Measurements from ENCODE around the gene FABP6. TPM values are rescaled to one million over a fixed set of nuclear protein-coding genes. Genes with fewer than 3 reads are reported as not detected.
A peak's percentile ranks its signal among the peaks of the same experiment; 100 is the strongest.

FABP6 gene
- total RNA-seq, 1 donor from 2014 or later = 6.2 TPM

DNA sequence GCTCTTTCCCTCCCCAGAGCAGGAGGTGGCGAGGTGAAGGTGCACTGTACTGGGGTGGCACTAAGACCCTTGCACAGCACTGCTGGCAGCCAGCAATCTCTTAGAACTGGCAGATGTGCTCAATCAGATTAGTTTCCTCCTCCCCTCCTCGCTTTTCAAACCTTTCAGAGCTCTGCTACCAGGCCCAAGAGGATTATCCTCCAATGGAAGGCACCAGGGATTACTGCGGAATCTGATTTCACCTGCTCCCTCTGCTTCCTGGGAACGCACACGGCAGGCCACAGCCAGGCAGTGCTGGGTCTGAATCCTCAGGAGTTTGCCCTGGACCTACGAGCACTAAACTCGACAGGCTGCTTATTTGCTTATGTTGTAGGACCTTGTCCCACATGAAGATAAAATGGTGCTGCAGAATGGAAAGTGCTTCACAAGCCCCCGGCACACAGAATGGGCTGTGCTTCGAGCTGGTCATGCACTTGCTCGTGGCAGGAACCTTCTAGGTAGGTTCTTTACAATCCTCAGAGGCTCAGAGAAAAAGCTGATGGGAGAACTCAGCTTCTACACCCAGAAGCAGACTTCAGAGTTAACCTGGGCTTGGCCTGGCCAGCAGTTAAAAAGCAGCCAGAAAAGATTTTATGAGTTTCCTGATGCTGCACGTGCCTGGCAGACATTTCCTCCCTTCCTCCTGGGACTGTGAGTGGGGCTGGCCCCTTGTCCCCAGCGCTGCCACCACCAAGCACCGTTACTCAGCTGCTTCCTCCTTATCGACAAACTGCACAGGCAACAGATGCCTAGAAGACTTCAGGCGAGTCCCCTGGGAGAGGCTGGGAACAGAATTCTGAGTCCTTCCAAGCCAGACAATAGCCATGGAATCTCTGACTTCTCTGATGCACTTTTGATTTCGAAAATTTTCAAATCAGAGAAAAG lies 33.1 kb downstream of the FABP6 start:
- no peak for DNase-seq (ENCODE audit: low spot score)

- DNase-seq (ENCODE audit: low spot score) = no peak
Measured at GRCh38 chr5:160263326-160263855, 34.1 kb downstream of the FABP6 start.

DNA sequence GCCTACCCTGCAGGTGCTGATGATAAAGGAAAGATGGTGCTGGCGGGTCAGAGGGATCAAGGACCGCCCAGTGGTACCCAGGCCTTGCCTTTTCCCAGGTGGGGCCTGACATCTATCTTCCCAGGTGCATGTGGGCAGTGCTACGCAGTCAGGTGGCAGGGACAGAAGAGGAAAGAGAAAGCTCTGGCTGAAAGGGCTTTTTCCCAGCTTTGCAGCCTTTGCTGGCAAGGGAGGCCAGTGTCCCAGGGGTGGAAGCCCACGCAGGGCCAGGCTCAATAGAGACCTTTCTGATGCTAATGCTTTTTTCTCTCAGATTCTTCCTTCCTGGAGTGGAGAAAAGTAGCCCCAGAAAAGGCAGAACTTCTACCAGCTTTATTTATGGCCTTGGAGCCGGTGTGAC lies 36.7 kb downstream of the FABP6 start:
- DNase-seq (ENCODE audit: low spot score) = no peak

DNA sequence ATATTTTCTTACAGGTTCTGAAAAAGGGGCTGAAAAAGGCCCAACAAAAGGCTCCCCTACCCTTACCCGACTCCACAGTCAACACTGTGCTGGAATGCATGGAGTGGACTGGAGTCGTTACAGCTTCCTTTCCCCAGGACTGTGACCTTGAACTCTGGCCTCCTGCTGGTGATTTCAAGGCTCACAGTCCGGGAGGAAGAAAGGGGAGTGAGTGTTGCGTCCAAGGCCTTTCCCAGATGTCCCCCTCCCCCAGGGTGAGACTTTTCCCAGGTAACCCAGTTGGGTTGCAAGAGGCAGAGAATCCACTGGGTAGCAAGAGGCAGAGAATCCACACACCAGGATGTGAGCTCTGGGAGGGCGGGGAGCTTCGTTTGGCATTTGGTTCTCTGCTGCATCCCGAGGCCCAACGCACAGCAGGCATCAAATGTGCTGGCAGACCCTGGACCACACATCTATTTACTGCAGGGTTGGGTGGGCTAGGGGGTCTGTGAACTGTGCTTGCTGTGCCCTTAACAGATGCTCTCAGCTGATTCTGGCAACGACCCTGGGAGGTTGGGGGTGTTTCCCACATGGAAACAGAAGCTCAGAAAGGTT lies 37.5 kb downstream of the FABP6 start:
- DNase-seq (ENCODE audit: low spot score) = no peak

- DNase-seq (ENCODE audit: low spot score) = no peak
Measured at GRCh38 chr5:160268121-160268520, 38.8 kb downstream of the FABP6 start.

- peak; percentile 89 for DNase-seq (ENCODE audit: low spot score)
Measured at GRCh38 chr5:160269017-160269416, 39.7 kb downstream of the FABP6 start.

DNA sequence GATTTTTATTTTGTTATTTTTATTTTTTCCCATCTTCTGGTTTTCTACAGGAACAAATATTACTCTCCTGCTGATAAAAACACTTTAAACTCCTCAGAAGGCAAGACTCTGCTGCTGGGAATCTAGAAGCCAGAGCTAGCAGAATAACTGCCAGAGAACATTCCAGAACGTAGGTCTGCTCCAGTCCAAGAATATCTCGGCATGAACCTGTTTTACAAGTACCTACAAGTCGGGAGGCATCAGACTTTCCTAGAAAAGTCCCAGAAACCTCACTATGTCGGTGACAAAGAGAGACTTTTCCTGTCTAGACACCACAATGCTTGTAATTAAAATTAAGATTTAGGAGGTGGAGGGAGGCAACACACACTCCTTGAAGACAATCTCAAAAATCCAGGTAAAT lies 41.4 kb downstream of the FABP6 start:
- no peak for DNase-seq (ENCODE audit: low spot score)

- peak; percentile 77 for DNase-seq (ENCODE audit: low spot score)
Measured at GRCh38 chr5:160271396-160271795, 42.1 kb downstream of the FABP6 start.

DNA sequence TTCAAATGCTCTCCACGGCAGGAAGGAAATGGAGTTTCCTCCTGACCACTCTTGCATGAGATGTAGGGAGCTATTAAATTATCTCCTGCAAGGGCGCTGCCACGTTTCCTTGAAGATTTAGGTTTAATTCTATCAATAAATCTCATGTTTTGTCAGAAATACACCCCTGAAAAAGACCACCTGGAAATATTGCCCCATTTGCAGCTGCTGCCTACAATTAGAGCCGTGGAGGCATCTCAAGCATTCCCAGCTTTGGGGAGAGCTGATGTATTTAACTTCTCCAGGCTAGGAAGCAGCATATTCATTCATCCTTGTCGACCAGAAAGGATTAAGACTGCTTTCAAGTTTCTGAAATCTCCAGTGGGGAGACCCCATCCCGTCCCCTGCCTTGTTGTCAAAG lies 42.5 kb downstream of the FABP6 start:
- no peak for DNase-seq (ENCODE audit: low spot score)

GRCh38 chr5:160272264-160272663 lies 43.0 kb downstream of the FABP6 start:
- no peak for DNase-seq (ENCODE audit: low spot score)

GRCh38 chr5:160272889-160273288 lies 43.6 kb downstream of the FABP6 start:
- DNase-seq (ENCODE audit: low spot score) = no peak

DNA sequence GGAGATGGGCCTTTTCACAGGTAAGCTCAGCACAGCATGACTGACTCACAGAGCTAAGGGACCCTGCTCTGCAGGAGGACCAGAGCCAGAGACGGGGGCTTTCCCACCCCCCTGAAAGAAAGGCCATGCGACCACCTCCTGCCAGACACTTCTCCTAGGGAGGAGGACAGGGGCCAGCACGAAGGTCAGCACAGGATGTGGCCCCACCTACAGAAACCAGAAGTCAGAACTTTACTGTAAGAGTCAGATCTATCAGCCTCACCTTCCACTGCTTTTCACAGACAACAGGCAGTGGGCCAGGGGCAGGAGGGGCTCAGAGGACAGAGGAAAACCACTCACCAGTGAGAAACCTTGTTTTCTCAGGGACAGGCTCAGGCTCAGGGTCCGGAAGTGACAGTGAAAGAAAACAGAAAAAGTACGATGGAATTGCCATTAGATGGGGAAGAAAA lies 45.2 kb downstream of the FABP6 start:
- DNase-seq (ENCODE audit: low spot score) = no peak

DNA sequence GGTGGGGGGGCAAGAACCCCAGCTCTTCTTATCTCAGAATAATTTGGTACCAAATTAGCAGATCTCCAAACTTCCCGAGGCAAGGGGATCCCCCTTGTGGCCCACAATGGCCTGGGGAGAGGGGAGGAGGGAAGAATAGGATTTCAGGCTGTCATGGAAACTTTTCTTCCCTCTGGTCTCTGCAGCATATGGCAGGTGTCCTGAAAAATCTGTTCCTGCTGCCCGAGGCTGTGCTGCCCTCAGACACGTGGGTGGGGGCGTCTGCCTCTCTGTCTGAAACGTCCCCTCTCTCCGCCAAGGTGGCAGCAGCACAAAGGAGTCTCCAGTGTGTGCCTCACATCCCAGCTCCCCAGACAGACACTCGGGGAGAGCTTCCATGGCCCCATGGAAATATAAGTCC lies 49.0 kb downstream of the FABP6 start:
- no peak for DNase-seq (ENCODE audit: low spot score)

DNA sequence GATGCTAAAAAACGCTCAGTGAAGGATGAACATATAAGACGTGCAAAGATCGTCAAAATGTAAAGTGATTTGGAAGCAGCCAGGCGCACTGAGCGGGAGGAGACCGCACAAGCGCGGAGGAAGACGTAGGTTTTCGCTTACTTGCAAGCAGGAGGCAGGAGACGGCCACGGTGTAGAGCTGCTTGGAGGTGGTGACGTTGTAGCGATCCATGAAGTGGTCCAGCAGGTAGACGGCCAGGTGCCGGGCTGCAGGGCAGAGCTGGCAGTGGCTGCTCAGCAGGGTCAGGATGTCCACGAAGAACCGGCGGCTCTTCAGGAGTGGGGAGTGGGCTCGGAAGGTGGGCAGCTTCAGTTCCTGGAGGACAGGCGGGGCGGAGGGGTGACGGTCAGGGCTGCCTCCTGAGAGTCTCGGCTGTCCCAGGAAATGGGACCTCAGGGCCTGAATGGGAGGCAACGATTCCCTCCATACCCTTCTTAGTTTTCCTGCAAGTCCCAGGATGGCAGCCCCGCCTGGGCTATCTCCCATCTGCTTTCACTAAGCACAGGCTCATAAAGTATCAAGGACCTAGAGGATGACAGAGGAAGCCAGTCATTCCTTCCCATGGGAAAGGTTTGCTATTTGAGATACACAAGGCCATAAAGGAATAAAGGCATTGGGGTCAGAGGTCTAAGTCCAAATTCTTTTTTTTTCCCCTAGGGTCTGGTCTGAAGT lies 51.2 kb downstream of the FABP6 start:
- no peak for DNase-seq (ENCODE audit: low spot score)

DNA sequence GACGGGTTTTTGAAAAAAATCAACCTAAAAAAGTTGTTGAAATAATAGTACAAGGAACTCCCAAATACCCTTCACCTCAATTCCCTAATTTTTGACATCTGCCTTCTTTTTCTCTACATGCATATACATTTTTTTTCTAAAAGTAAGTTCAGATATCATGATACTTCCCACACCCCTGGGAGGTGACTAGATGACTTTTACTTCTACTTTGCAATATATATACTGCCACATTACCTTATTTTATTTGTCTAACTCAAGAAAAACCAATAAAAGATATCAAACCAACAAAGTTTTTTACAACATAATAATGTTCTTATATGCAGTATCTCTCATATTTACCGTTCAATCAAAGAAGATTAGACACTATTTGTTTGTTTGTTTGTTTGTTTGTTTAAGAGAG lies 52.0 kb downstream of the FABP6 start:
- DNase-seq (ENCODE audit: low spot score) = no peak

DNA sequence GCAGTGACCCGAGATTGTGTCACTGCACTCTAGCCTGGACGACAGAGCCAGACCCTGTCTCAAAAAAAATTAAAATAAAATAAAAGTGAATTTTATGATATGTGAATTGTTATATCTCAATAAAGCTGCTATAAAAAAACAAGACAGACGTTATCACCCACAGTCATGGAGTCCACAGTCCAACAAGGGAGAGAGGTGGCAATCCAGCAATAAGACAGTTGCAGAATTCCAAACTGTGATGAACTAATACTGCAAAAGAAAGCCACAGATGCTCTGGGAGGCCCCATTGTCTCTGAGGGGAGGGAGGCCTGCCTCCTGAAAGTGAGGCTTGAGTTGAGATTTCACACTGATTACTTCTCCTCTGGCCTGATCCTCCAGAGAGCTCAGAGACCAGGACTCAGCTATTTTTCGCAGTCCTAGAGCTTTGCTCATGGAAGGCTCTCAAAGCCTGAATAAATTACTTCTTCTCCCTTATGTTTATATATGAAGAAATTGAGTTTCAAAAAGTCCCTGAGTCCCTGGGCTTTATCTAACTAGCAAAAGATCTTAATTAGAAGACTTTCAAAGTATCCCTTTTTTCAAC lies 55.1 kb downstream of the FABP6 start:
- no peak for DNase-seq (ENCODE audit: low spot score)

GRCh38 chr5:160285316-160285715 lies 56.0 kb downstream of the FABP6 start:
- DNase-seq (ENCODE audit: low spot score) = no peak

- DNase-seq (ENCODE audit: low spot score) = no peak
Measured at GRCh38 chr5:160286947-160287346, 57.6 kb downstream of the FABP6 start.

DNA sequence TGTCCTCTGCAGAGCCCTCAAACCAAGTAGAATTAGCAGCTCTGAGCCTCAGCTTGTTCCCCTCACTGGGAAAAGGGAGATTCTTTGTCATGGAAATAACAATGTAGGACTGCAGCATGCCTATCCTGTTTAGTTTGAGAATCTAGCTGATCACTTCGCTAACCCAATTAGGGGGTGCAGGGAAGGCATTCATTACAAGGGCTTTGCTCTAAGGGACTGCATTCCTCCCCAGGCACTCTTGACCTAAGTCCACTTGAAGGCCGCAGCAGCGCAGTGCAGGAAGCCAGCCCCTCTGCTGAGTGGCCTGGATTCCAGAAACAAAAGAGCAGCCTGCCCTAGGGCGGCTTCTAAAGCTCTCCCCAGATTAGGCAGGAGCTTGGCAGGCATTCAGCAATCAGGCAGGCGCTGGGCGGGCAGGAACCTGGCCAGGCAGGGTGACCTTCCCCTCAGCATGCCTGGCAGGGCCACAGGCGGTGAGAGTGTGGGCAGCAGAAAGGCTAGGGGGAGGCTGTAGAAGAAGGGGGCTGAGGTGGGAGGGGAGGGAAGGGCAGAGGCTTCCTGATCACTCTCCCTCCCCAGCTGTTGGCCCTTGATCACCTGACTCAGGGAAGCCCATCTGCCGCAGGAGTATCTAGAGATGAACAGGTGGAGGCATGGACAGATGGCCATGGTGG lies 58.2 kb downstream of the FABP6 start:
- DNase-seq (ENCODE audit: low spot score) = peak; percentile 59
